Measurements from ENCODE around the gene PCGF6.
"Not testable (repeated sequence)": the region's sequence is repeated elsewhere in the genome, so short reads cannot be mapped to it uniquely, and the experiment has no call there.

Gene PCGF6

DNA sequence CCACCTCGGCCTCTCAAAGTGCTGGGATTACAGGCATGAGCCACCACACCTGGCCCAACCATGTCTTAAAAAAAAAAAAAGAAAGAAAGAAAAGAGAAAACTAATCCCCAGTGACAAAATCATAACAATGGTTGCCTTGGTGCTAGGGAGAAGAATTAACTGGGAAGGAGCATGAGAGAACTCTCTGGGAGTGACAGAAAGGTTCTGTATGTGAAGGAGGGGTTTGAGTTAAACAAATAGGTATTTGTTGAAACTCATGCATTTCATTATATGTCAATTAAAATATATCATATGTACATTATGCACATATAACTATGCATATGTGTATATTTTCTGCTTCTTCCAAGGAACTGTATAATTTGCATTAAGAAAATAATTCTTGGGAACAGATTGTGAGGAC lies 40.7 kb downstream of the PCGF6 start:
- DNase-seq: no peak

GRCh38 chr10:103307594-103307993 lies 43.3 kb downstream of the PCGF6 start:
- no peak for DNase-seq

GRCh38 chr10:103295374-103296015 lies 55.4 kb downstream of the PCGF6 start:
- DNase-seq: no peak

GRCh38 chr10:103291588-103291987 lies 59.4 kb downstream of the PCGF6 start:
- no peak for DNase-seq

DNA sequence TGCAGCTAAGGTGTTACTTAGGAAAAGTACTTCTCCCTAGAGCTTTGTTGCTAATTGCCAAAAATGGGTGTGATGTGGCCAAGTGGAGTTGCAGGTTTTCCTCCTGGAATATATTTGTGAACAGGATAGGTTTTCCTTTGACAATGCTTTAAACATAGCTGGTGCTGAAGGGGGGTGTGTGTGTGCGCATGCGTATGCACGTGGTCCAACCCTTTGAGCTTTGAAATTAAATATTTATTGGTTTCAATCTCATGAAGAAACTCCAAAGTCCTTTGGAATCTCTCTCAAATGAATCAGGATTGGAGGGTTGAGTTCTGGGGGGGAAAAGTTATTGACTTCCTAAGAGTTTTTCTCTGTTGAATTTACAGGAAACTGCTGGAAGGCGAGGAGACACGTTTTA lies 62.9 kb downstream of the PCGF6 start:
- DNase-seq: no peak

DNA sequence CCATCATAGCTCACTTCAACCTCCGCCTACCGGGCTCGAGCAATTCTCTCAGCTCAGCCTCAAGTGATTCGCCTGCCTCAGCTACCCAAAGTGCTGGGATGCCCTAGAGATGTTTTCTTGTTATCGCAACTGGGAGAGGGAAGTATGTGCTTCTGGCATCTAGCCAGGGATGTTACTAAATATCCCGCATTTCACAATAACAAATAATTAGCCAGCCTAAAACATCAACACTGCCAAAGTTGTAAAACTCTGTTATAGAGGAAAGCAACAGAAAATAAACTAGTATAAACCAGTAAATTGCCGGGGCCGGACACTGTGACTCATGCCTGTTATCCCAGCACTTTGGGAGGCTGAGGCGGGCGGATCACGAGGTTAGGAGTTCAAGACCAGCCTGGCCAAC lies 66.8 kb downstream of the PCGF6 start:
- no peak for DNase-seq

DNA sequence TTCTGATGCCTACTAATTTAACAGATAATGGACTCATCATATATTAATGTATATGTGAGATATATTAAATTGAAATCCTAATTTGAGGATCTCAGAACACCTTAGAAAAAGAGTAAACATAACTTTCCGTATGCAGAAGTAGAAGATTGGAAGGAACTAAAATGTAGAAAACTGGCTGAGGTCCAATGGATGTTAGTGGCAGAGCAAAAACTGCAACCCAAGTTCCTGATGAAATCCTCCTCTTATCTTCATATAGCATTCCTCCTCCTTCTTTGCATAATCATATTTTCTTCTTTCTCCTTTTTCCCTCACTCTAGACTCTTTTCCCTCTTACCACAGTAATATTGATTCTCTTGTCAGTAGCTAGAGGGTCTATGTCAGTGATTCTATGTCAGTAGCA lies 68.0 kb downstream of the PCGF6 start:
- no peak for DNase-seq

DNA sequence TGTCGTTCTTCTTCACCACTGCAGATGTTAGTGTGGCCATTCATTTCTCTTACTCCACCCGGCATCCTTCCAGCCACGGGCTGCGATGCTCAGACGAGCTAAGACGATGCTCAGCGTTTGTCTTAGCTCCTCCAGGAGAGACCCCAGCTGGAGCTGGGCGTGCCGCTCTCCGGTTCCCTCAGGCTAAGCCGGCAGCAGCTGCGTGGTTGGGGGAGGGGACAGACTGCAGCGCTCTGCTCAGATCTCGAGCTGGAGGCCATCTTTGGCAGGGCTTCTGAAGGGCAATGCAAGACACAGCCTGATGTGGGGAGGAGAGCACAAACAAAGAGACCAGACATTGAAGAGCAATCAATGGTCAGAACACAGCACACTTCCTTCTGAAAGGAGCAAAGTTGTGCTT lies 69.2 kb downstream of the PCGF6 start:
- no peak for DNase-seq

- DNase-seq: no peak
Measured at GRCh38 chr10:103280506-103280905, 70.4 kb downstream of the PCGF6 start.

GRCh38 chr10:103280031-103280430 lies 70.9 kb downstream of the PCGF6 start:
- DNase-seq: no peak

DNA sequence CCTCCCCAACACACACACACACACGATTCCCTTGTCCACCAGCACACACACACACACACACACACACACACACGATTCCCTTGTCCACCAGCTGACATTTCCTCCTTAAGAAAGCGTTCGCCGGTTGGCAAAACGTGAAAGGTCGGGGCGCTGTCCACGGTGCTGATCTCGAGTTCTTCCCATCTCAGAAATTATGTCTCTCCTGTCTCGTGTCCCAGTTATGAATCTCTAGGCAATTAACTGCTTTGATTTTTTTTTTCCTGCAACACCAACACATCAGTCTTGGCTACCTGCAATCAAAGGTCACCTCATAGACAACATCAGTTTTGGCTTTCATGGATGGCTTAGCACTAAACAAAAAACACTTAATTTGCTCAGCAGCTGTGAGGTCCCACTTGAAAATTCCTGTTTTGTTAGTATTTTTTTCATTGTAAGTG lies 72.1 kb downstream of the PCGF6 start:
- peak; percentile 57 for DNase-seq

DNA sequence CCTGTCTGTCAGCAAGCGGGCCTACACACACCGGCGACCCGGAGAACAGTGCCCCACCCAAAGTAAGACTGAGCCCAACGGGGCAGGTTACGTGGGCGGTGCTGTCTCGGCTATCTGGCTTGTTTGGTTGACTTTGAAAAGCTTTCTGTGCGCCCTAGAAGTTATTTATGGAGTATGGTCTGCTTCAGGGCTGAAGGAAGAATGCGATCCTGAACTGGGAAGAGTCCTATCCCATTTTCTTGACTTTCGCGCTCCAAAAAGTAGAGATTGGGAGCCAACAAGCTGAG lies 72.5 kb downstream of the PCGF6 start:
- DNase-seq: no peak

- DNase-seq: no peak
Measured at GRCh38 chr10:103277713-103278536, 73.0 kb downstream of the PCGF6 start.

- peak; percentile 12 for DNase-seq
Measured at GRCh38 chr10:103276896-103277712, 73.8 kb downstream of the PCGF6 start, which contains the start of gene INA. TSS of gene INA (plus strand) at chr10:103277138. CDS start at chr10:103277212, 74 bp downstream.

DNA sequence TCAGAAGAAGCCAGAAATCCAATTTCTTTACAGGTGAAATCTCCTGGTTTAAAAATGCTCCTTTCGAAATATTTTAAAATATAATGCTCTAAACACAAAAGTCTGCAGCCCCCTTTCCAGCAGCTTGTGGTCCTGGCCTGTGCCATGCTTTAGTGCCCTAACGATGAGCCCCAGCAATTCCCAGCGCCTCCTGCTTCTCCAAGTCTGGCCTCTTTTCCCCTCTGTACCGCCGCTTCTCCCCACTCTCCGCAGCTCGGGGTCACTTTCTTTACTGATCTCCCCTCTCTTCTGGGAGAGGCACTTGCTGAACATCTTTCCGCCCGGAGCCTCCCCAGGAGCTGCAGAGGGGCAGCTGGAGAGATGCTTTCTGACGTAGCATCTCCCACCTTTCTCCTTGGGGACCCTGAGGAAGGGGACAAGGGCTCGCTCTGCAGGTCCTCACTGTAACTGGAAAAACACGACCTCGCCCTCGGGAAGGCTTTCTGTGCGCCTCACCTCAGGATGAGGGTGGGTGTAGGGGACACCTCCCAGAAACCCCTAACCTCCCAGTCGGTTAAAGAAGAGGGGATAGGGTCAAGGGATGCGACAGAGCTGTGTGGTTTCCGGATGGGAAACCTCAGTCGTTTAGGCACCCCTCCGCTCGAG lies 74.6 kb downstream of the PCGF6 start:
- no peak for DNase-seq

DNA sequence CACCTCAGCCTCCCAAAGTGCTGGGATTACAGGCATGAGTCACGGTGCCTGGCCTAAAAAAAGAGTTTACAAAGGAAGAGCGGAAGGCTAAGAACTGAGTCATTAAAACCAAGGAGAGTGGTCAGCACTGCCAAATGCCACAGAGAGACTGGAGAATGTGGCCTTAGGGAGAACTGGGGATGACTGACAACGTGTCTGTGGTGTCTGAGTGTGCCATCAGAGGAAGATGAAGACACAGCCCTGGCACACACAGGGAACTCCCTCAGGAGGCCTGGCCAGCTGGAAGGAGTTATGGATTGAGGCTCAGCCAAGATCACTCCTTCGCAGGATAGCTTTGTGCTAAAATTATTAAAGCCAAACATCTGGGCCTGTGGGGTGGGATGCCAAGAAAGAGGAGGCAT lies 77.9 kb downstream of the PCGF6 start:
- no peak for DNase-seq

- DNase-seq: peak; percentile 22
Measured at GRCh38 chr10:103265717-103266329, 85.1 kb downstream of the PCGF6 start.

DNA sequence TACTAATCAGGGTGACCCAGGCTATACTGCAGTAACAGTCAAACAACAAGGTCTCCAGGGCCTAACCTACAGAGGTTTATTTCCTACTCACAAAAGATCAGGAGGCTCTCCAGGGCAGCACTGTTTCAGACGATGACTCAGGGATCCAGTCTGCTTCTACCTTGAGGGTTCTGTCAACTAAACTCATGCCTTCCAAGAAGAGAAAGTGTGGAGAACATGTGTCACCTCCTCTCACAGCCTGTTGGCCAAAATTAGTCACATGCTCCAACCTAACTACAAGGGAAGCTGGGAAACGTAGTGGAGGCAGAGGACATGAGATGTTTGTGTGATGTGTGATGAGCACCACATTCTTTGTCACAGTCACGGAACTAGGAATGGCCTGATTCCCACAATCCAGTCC lies 88.7 kb downstream of the PCGF6 start:
- DNase-seq: no peak

DNA sequence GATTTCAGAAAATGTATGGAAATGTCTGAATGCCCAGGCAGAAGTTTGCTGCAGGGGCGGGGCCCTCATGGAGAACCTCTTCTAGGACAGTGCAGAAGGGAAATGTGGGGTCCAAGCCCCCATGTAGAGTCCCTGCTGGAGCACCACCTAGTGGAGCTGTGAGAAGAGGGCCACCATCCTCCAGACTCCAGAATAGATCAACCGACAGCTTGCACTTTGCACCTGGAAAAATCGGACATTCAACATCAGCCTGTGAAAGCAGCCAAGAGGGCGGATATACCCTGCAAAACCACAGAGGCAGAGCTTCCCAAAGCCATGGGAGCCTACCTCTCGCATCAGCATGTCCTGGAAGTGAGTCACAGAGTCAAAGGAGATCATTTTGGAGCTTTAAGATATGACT lies 91.0 kb downstream of the PCGF6 start:
- no peak for DNase-seq

DNA sequence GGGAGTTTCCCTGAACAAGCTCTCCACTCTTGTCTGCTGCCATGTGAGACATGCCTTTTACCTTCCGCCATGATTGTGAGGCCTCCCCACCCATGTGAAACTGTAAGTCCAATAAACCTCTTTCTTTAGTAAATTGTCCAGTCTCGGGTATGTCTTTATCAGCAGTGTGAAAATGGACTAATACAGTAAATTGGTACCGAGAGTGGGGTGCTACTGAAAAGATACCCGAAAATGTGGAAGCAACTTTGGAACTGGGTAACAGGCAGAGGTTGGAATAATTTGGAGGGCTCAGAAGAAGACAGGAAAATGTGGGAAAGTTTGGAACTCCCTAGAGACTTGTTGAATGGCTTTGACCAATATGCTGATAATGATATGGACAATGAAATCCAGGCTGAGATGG lies 92.0 kb downstream of the PCGF6 start:
- not testable (repeated sequence) for DNase-seq

DNA sequence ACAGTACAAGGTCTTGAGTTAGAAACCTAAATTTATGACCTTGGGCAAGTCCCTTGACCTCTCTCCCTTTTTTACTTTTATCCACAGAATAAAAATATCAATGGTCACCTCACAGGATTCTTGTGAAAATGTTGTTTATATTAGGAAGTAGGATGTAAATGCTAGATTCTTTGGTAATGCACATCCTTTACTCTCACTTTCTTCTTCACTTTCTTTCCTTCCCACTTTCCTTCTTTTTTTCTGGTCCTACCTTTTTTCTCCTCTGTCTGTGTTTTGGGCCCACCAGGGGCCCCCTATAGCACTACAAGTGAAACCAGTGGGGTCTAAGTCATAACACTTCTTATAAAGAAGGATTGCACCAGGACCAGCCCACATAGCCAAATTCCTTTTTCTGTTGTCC lies 93.1 kb downstream of the PCGF6 start:
- no peak for DNase-seq

DNA sequence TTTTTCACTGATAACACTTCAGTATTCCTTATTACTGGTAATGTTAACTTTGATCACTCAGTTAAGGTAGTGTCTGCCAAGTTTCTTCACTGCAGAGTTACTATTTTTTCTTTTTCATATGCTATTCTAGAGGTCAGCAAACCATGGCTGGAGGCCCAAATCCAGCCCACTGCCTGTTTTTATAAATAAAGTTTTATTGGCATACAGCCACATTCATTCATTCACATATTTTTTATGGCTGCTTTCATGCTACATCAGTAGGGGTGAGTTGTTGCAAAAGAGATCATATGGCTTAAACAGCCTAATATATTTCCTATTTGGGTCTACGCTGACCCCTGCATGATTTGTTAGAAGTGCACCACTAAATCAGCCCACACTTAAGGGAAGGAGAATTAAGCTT lies 94.3 kb downstream of the PCGF6 start:
- DNase-seq: no peak

Measured in stimulated activated CD4-positive, alpha-beta T cell treated with anti-CD3 and anti-CD28 coated beads, Interleukin-4, amount 100 ng/mL, for 1 hour (primary cell).